GM19324 (cell line): ENCODE data around the gene GGA3.
"Not testable (repeated sequence)": the region's sequence is repeated elsewhere in the genome, so short reads cannot be mapped to it uniquely, and the experiment has no call there.

Experiments
- ATAC-seq: cut with Tn5 transposase; IDR thresholded peaks from one replicate; pipeline ENCODE4 v1.9.1; 2021; ENCODE audit warnings: mild to moderate bottlenecking, moderate library complexity; ENCODE audit not compliant: unreplicated experiment, low FRiP score

GGA3 gene, protein sequence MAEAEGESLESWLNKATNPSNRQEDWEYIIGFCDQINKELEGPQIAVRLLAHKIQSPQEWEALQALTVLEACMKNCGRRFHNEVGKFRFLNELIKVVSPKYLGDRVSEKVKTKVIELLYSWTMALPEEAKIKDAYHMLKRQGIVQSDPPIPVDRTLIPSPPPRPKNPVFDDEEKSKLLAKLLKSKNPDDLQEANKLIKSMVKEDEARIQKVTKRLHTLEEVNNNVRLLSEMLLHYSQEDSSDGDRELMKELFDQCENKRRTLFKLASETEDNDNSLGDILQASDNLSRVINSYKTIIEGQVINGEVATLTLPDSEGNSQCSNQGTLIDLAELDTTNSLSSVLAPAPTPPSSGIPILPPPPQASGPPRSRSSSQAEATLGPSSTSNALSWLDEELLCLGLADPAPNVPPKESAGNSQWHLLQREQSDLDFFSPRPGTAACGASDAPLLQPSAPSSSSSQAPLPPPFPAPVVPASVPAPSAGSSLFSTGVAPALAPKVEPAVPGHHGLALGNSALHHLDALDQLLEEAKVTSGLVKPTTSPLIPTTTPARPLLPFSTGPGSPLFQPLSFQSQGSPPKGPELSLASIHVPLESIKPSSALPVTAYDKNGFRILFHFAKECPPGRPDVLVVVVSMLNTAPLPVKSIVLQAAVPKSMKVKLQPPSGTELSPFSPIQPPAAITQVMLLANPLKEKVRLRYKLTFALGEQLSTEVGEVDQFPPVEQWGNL

DNA sequence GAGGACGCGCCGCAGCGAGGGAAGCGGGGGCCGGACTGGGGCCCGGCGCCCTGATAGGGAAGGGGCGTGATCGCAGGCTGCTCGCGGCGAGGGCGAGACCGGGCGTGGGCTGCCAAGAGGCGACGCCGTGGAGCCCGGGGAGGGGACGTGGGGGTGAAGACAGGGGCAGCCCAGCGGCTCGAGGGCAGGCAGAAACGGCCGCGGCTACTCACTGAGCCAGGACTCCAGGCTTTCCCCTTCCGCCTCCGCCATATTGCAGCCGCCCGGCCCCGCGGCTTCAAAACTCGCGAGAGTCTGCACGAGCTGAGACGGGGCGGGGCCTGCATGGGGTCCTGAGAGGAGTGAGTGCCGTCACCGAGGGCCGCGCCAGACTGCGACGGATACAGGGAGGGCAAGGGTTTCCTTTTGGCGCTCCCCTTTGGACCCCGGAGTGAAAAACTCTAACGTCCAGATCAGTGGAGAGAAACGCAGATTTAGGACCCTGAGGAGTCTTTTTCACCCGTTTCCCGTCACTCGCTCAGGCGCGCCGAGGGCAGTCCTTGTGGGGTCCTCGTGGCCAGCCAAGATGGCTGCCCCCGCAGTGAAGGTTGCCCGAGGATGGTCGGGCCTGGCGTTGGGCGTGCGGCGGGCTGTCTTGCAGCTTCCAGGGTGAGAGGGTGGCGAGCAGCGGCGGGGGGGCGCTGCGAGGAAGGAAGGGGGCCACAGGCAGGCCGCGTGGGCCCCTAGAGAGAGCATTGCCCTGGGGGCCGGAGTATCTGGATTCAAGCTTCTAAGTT, at the start of gene GGA3, which contains the start of gene MRPS7:
TSS of gene GGA3 (minus strand) at position 271 of the 776 bp plus-strand sequence. CDS start at position 252, 19 bp downstream.
TSS of gene MRPS7 (plus strand) at position 544 of the 776 bp plus-strand sequence. CDS start at position 566, 22 bp downstream.
- peak; percentile 87 for ATAC-seq

DNA sequence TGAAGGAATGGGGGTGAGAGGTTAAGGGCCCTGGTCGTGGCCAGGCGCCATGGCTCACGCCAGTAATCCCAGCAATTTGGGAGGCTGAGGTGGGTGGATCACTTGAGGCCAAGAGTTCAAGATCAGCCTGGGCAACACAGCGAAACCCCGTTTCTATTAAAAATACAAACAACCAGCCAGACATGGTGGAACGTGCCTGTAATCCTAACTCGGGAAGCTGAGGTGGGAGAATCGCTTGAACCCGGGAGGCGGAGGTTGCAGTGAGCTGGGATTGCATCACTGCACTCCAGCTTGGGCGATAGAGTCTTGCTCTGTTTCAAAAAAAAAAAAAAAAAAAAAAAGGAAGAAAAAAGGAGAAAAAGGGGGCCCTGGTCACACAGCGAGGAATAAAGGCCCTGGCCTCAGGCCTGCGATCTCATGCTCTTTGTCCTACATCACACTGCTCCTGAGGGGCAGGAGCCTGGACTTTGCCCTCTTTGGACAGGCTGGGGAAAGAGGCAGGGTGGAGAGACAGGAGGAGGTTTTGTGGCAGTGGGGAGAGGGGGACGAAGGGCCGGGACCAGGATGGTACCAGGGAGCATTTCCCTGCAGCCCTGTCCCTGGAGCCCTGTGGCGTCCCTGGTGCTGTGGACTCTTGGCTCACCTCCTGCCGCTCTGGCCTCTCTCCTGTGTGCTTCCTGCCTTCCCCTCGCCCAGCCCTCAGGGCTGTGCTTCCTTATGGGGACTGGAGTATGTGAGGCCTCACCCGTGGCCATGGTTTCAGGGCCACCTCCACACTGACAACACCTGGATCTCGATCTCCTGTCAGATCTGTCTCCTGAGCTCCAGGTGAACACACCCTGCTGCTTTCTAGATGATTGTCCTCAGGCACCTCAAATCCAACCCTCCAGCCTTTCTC, 47.6 kb upstream of the GGA3 start:
- no peak for ATAC-seq

DNA sequence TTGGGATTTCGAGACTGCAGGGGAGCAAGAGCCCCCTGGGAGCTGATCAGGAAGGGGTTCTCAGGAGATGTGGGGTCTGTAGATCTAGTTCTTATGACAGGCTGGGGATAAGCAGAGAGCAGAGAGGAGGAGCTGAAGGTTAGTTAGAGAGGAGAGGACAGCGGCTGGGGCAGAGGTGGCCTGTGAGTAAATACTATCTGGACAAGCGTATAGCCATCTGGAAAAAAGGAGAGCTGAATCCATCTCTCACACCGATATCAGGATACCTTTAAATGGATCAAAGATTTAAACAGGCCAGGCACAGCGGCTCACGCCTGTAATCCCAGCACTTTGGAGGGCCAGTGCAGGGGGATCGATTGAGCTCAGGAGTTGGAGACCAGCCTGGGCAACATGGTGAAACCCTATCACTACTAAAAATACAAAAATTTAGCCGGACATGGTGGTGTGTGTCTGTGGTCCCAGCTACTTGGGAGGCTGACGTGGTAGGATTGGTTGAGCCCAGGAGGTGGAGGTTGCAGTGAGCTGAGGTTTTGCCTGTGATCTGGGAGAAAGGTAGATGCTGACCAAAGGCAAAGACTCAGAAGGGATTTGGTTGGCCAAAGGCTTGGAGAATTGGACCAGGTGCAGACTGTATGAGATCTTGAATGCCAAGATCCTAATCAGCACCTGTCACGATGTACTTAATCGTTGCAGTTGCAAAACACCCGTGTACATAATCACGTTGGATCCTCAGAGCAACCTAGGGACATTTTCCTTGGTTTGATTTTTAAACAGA, 46.7 kb upstream of the GGA3 start:
- ATAC-seq: no peak

DNA sequence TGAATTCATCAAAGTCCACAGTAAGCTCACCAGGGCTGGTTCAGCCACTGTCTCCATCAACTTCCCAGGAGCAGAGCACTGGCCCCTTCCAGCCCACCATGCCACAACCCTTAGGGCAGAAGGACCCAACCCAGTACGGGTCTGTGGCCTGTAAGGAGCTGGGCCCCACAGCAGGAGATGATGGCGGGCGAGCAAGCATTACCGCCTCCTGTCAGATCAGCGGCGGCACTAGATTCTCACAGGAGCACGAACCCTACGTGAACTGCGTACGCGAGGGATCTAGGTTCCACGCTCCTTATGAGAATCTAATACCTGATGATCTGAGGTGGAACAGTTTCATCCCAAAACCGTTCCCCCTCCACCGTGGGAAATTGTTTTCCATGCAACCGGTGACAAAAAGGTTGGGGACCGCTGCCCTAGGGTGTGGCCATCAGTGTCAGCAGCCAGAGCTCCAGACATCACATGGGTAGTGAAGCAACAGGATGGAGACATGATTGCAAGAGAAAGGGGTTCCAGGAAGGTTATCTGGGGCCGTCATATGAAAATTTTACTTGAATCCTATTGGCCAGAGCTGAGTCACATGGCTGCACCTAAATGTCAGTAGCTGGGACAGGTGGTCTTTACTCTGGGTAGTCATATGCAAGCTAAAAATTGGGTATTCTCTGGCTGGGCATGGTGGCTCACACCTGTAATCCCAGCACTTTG, 40.2 kb upstream of the GGA3 start:
- ATAC-seq: no peak

DNA sequence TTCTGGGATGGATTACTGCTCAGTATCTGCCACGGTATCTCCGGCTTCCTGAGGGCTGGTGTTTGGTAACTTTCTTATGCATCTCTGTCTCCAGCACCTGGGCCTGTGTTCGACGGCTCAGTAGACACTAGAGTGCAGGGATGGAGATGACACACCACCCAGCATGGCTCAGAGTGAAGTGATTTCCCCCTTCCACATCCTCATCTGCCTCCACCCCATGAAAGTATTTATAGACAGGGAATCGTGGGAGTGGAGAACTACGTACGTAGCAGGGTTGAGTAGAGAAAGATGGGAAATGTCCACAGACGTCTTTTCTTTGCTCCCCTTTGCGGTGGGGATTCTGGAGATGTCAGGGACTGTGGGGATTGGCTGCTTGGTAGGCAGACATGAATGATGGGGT, 39.6 kb upstream of the GGA3 start:
- no peak for ATAC-seq

DNA sequence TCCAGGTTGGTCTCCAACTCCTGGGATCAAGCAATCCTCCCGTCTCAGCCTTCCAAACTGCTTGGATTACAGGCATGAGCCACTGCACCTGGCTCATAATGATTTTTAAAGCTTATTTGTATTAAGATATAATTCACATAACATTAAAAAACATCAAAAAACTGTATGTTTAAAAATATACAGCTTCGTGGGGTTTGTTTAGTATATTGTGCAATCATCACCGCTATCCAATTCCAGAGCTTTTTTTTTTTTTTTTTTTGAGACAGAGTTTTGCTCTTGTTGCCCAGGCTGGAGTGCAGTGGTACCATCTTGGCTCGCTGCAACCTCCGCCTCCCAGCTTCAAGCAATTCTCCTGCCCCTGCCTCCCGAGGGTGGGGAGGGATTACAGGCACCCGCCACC, 38.9 kb upstream of the GGA3 start:
- ATAC-seq: no peak

DNA sequence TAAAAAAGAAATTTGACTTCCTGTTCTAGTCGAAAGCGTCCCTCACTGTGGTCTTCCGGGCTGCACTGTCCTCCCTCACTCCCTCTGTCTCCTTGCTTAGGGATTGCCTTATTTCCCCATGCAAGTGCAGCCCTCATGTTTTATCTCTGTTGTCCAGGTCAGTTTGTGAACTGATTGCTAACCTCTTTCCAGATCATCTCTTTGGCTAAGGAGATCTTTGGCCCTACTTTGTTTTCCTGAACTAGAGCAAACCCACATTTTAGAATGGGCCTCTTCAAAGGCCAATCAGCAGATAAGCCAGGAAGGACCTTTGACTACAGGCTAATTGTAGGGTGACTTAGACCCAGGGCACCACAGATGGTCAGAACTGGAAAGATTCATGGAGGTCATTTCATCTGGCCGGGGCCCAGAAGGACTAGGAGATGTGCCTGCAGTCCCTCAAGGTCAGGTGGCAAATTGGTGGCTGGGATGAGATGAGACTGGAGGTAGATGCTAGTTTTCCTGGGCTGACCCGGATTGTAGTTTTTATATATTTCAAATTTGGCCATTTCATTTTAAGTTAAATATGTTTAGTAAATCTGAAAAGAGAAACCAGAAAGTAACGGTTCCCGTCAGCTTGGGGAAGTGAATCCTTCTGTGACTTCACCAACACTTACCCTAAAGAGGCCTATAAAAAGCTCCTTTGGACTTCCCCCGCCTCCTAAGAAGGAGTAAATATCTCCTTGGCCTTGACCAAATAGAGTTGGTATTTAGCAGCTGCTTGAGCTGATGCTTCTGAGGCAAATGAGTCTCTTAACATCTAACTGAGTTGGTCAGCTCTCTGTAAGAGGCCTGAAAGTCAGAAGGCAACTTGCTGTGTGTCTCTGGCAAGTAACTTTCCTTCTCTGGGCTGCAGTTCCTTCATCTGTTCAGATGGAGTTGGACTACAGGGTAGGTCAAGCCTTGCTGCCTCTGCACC, 34.1 kb upstream of the GGA3 start:
- ATAC-seq: peak; percentile 61

DNA sequence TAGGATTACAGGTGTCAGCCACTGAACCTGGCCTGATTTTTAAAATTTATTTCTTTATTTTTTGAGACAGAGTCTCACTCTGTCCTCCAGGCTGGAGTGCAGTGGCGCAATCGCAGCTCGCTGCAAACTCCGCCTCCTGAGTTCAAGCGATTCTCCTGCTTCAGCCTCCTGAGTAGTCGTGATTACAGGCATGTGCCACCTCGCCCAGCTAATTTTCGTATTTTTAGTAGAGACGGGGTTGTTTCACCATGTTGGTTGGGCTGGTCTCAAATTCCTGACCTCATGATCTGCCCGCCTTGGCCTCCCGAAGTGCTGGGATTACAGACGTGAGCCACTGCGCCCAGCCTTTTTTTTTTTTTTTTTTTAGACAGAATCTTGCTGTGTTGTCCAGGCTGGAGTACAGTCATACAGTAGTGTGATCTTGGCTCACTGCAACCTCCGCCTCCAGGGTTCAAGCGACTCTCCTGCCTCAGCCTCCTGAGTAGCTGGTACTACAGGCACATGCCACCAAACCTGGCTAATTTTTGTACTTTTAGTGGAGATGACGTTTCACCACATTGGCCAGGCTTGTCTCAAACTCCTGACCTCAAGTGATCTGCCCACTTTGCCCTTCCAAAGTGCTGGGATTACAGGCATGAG, 31.5 kb upstream of the GGA3 start:
- ATAC-seq: not testable (repeated sequence)

DNA sequence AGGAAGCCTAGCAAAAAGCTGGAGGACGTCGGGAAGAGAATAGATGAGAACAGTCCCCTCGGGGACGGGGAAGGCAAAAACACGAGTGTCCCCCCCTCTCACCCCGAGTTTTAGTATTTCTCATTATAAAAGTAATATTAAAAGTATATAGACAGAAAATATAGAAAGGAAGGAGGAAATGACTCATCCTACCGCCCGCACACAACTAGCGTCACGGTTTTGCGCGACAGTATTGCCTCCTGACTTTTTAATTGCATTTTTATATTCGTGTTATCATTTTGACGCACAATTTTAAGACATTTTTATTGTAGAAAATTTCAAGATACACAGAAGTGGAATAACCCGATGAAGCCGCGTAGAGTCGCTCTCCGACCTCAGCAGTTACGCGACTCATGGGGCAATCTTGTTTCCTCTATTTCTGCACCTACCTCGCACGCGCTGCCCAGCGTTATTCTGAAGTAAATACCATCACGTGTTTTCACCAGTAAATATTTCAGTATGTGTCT, 28.5 kb upstream of the GGA3 start:
- ATAC-seq: no peak

DNA sequence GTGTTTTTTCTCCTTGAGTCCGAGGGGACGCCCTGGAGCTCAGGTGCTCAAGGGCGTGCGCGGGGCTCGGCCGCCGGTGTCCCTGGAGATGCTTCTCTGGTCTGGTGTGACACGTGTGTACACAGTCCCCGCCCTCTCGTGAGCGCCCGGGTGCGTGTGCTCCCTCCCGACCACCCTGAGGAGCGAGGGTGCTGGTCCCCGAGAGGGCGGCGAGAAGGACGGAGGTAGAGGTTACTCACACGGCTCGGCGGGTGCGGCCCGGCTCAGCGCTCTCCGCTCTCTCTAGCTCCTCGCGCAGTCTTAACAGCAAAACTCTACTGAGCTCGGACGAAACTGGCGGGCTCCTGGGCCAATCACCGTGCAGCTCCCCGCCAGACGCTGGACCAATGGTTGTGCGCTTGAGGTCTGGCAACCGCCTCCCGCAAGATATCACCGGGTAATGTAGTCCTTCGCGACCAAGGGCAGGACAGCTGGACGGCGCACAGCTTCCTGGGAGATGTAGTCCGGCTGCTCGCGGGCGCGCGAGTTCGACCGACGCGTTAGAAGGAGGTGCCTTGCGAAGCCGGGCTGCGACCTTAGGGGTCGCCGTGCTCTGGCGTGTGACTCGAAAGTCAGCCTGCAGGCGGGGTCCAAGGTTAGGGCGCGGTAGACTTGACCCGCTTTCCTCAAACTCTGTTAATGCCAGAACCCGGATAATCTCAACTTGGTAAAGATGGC, 27.9 kb upstream of the GGA3 start, which contains the start of gene SLC25A19:
TSS of gene SLC25A19 (minus strand) at position 319 of the 717 bp plus-strand sequence. CDS start 2,669 bp downstream, outside the sequence.
- ATAC-seq: peak; percentile 90

DNA sequence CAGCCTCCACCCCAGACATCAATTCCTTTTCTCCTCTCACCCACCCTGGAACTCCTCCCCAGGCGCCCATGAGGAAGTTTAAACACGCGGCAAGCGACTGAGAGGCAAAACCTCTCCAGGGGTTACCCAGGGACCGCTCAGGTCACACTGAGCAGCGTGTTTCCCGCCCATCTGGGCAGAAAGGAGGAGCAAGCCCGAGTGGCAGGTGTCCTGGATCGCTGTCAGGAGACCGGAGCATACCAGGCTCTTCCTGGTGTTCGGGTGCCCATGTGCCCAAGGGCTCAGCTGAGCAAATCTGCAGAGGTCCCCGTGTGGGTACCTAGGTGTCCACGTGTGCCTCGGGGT, 27.3 kb upstream of the GGA3 start:
- ATAC-seq: peak; percentile 20

DNA sequence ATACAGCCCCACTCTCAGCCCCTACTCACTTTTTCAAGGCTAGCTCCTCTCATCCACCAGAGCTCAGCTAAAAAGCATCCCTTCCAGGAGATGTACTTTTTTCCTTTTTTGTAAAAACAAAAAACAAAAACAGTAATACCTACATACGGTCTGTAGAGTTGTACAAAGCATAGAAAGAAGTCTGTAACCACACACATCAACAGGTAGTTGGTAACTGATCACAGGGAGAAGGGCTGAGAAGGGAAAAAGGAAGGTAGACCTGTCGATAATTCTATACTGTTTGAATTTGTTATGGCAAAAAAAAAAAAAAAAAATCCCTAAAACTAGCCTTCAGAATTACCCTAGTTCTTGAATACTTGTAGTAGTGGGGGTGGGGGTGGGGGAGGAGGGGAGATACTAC, 27.0 kb upstream of the GGA3 start:
- no peak for ATAC-seq

DNA sequence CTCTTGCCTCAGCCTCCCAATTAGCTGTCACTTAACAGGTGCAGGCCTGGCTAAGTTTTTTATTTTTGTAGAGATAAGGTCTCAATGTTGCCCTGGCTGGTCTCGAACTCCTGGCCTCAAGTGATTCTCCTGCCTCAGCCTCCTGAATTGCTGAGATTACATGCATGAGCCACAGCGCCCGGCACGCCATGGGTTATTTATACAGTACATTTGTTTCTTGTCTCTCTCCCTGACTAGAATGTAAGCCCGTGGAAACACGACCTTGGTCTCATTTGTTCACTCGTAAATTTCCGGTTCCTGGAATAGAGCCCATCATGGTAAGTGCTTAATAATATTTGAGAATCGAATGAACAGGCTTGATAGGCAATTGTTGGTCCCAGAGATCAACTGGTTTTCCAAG, 25.8 kb upstream of the GGA3 start:
- ATAC-seq: no peak

DNA sequence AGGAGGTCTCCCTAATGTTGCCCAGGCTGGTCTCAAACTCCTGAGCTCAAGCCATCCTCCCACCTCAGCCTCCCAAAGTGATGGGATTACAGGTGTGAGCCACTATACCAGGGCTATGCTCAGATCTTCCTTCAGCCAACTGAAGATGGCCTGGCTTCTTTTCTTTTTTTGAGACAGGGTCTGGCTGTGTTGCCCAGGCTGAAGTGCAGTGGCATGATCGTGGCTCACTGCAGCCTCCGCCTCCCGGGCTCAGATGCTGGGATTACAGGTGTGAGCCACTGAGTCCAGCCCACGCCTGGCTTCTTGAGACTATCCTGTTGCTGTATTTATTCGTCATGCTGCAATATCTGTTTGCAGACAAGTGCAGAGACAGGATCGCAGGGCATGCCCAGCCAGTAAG, 23.7 kb upstream of the GGA3 start:
- ATAC-seq: no peak

DNA sequence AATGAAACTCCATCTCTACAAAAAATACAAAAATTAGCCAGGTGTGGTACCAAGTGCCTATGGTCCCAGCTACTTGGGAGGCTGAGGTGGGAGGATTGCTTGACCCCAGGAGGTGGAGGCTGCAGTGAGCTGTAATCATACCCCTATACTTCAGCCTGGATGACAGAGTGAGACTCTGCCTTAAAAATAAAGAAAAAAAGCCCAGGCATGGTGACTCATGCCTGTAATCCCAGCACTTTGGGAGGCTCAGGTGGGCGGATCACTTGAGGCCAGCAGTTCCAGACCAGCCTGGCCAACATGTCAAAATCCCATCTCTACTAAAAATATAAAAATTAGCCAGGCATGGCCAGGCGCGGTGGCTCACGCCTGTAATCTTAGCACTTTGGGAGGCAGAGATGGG, 18.8 kb upstream of the GGA3 start:
- ATAC-seq: not testable (repeated sequence)

DNA sequence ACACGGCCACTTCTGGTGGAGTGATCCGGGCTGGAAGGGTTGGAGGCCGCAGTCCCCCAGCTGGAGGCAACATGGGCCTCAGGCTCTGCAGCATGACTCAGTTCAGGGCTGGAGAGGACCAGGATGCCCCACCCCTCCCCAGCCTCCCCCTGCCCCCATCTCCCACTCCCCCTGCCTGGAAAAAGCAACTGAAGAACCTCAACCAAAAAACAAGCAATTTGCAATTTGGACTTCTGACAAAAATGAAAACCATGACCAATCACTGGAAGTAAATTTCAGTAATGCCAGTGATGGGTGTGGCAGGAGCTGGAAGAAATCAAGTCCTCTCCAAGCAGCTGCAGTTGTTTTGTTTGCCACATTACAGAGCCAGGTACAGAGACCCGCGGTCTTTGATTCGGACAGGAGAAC, 16.3 kb upstream of the GGA3 start:
- no peak for ATAC-seq
